ENCODE data around the gene EEFSEC. TPM values are rescaled to one million over a fixed set of nuclear protein-coding genes. Genes with fewer than 3 reads are reported as not detected.

EEFSEC gene
- total RNA-seq, 1 experiment from 2014 or later: 21.3 TPM

DNA sequence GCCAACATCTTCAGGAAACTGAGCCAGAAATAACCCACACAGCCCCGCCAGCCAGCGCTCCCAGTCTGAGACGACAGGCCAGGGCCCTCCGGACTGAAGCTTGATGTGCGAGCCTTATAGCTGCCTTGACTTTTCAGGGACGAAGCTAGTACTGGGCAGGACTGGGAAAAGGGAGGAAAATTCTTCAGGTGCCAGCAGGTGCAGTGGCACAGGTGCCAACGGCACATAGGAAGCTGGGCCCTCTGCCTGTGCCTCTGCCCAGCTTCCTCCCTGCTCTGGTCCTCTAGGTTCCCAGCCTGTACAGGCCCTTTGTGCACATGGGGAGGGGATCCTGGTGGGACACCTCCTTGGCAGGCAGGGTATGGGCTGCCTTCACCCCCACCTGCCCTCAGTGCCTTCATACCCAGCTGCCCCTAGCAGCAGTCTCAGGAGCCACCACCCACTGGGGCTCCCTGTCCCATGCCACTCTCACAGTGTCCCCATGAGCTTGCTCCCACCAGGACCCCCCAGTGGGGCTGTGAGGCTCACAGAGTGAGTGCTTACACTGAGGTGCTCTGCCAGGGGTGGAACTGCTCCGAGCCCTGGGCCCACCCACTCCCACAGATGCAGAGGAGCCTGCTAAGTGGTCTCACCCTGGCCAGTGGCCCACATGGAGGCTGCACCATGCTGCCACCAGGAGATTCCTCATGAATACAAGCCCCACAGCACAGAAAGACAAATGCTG is 252.4 kb downstream of the EEFSEC start:
- Histone ChIP-seq H3K27me3 (ENCODE audit: insufficient read depth, low read depth) (no peaks in the 10 kb centered on the region), H4K20me1 (ENCODE audit: insufficient read depth) (peaks cover 8% of the 10 kb centered on the region), H2AFZ (no peak overlapping the region), H3K9me3 (ENCODE audit: insufficient read depth, low read depth) (no peaks in the 10 kb centered on the region), H3K4me1 (replicated peaks; ENCODE audit: insufficient read depth) (no peaks in the 10 kb centered on the region), H3K4me2 (no peak overlapping the region), H3K9me2 (ENCODE audit: insufficient read depth) (no peaks in the 10 kb centered on the region), H3K27ac (no peak overlapping the region), H3F3A (ENCODE audit: insufficient read depth, low read depth) (no peaks in the 10 kb centered on the region), H3K79me2 (ENCODE audit: low read depth) (no peaks in the 10 kb centered on the region), H3K4me3 (no peak overlapping the region), H3K36me3 (ENCODE audit: low read depth) (no peaks in the 10 kb centered on the region)
- no TSS peak for BruUV-seq (replicated peaks)
- TF ChIP-seq, protein P1, sequence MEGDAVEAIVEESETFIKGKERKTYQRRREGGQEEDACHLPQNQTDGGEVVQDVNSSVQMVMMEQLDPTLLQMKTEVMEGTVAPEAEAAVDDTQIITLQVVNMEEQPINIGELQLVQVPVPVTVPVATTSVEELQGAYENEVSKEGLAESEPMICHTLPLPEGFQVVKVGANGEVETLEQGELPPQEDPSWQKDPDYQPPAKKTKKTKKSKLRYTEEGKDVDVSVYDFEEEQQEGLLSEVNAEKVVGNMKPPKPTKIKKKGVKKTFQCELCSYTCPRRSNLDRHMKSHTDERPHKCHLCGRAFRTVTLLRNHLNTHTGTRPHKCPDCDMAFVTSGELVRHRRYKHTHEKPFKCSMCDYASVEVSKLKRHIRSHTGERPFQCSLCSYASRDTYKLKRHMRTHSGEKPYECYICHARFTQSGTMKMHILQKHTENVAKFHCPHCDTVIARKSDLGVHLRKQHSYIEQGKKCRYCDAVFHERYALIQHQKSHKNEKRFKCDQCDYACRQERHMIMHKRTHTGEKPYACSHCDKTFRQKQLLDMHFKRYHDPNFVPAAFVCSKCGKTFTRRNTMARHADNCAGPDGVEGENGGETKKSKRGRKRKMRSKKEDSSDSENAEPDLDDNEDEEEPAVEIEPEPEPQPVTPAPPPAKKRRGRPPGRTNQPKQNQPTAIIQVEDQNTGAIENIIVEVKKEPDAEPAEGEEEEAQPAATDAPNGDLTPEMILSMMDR (conservative IDR thresholded peaks at IDR 0.05): no peak
- no peak for TF ChIP-seq EZH2 (IDR thresholded peaks at IDR 0.05; ENCODE audit: low read depth)
- no peak for DNase-seq
- intact Hi-C loops (cut with micrococcal nuclease; ENCODE audit: unreplicated experiment): no loop called here
- POLR2A ChIA-PET (ENCODE audit: unreplicated experiment): no interaction called here
- CTCF ChIA-PET: interaction anchor here (0.7 kb wide), 1 partner anchor 16 kb away, joined by 4 read pairs; no protein-coding TSS in a partner anchor

DNA sequence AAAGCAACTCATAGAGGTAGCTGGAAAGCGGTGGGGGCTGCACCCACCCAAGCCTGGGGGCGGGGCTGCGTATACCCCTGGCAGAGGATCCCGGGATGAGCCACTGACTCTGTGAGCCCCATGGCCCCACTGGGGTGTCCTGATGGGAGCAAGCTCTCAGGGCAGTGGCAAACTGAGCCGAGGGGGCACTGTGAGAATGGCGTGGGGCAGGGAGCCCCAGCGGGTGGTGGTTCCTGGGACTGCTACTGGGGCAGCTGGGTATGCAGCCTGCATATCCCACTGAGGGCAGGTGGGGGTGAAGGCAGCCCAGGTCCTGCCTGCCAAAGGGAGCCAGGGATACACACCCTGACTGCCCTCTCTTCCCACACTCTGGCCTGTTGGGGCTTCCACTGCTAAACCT is 254.0 kb downstream of the EEFSEC start:
- Histone ChIP-seq H3K4me3 (no peak overlapping the region), H3K36me3 (ENCODE audit: low read depth) (no peaks in the 10 kb centered on the region), H3K79me2 (ENCODE audit: low read depth) (no peaks in the 10 kb centered on the region), H3K4me1 (replicated peaks; ENCODE audit: insufficient read depth) (no peaks in the 10 kb centered on the region), H3K27me3 (ENCODE audit: insufficient read depth, low read depth) (no peaks in the 10 kb centered on the region), H4K20me1 (ENCODE audit: insufficient read depth) (peaks cover 5% of the 10 kb centered on the region), H2AFZ (no peak overlapping the region), H3K9me3 (ENCODE audit: insufficient read depth, low read depth) (no peaks in the 10 kb centered on the region), H3F3A (ENCODE audit: insufficient read depth, low read depth) (no peaks in the 10 kb centered on the region), H3K4me2 (no peak overlapping the region), H3K9me2 (ENCODE audit: insufficient read depth) (no peaks in the 10 kb centered on the region), H3K27ac (no peak overlapping the region)
- no TSS peak for BruUV-seq (replicated peaks)
- POLR2A ChIA-PET (ENCODE audit: unreplicated experiment): no interaction called here
- no peak for TF ChIP-seq EZH2 (IDR thresholded peaks at IDR 0.05; ENCODE audit: low read depth)
- TF ChIP-seq, protein P1 (conservative IDR thresholded peaks at IDR 0.05): no peak
- DNase-seq: no peak
- intact Hi-C loops (cut with micrococcal nuclease; ENCODE audit: unreplicated experiment): no loop called here
- CTCF ChIA-PET: no interaction called here

DNA sequence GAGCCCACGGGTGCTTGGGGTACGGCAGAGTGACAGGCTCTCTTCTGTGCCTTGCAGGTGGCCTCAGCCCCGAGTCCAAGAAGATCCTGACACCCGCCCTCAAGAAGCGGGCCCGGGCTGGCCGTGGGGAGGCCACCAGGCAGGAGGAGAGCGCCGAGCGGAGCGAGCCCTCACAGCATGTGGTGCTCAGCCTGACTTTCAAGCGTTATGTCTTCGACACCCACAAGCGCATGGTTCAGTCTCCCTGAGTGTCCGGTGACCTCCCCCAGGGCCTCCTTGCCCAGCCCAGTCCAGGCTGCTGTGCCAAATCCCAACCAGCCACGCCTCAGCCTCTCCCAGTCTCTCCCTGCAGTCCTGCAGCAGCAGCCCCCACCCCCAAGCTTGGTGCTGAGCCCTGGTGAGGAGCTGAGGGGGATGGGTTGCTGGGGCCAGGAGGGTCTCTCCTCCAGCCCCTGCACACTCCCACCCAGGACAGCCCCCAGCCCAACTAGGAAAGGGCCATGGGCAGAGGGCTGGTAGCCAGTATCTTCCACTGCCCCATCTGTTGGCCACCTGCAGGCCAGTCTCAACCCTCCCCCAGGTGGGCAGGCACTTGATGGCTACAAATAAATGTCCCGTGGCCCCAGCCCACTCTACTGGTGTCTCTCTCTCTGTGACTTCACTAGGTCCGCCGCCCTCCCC is 254.9 kb downstream of the EEFSEC start:
- BruUV-seq (replicated peaks): no TSS peak
- DNase-seq: no peak
- no peak overlapping the region for H3K4me3 ChIP-seq
- H3F3A ChIP-seq (ENCODE audit: insufficient read depth, low read depth): no peaks in the 10 kb centered on the region
- no peak overlapping the region for H3K27ac ChIP-seq
- H4K20me1 ChIP-seq (ENCODE audit: insufficient read depth): peaks cover 5% of the 10 kb centered on the region
- no peak overlapping the region for H2AFZ ChIP-seq
- no peaks in the 10 kb centered on the region for H3K27me3 ChIP-seq (ENCODE audit: insufficient read depth, low read depth)
- H3K9me3 ChIP-seq (ENCODE audit: insufficient read depth, low read depth): no peaks in the 10 kb centered on the region
- no peak overlapping the region for H3K4me2 ChIP-seq
- no peaks in the 10 kb centered on the region for H3K79me2 ChIP-seq (ENCODE audit: low read depth)
- no peaks in the 10 kb centered on the region for H3K4me1 ChIP-seq (replicated peaks; ENCODE audit: insufficient read depth)
- no peak for TF ChIP-seq EZH2 (IDR thresholded peaks at IDR 0.05; ENCODE audit: low read depth)
- H3K9me2 ChIP-seq (ENCODE audit: insufficient read depth): no peaks in the 10 kb centered on the region
- ChIA-PET CTCF (no interaction called here), POLR2A (ENCODE audit: unreplicated experiment) (no interaction called here)
- H3K36me3 ChIP-seq (ENCODE audit: low read depth): no peaks in the 10 kb centered on the region
- intact Hi-C loops (cut with micrococcal nuclease; ENCODE audit: unreplicated experiment): no loop called here
